Endometrial microvascular endothelial cells (primary cell): ENCODE measurements around the gene LYVE1. TPM values are rescaled to one million over a fixed set of nuclear protein-coding genes. Genes with fewer than 3 reads are reported as not detected.

ENCODE experiments used
- in situ Hi-C: cut with HindIII; loops from 2 replicates; pipeline ENCODE4 v1.10.0; 2017; ENCODE audit warnings: low sequenced_read_pairs, low pct_unique_long_range_greater_than_20kb; ENCODE audit errors: inconsistent ontology term
- total RNA-seq: library from RNA; depleted of rRNA; stranded (reverse); fragments of >200 nt; gene quantifications from one replicate; pipeline ENCODE4 v1.2.3, GENCODE V29; 2015; ENCODE audit errors: inconsistent ontology term

Gene LYVE1
- total RNA-seq, 1 donor from 2014 or later: 20.1 TPM

DNA sequence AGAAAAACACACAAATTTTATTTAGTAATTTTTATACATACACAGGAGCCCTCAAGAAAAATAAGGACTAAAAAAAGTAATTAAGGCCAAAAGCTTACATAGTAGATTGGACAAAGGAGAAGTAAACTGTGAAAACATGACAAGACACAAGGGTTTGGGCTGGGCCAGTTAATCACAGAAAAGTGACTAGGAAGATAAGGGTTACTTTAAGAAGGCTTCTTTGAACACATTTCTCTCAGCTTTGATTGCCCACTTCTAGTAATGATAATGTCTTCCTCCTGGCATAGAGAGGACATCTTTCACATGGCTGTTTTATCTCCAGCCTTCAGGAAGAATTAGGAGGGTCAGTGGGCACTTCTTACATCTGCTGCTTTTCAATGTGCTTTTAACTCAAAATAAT is 30.9 kb downstream of the LYVE1 start:
- in situ Hi-C loops: no loop called here

- in situ Hi-C loops: no loop called here
These were observed 34.1 kb downstream of the LYVE1 start for GRCh38 chr11:10534316-10534715.

GRCh38 chr11:10533323-10533722 is 35.1 kb downstream of the LYVE1 start:
- in situ Hi-C loops: no loop called here

- in situ Hi-C loops: no loop called here
These were observed 35.9 kb downstream of the LYVE1 start for GRCh38 chr11:10532526-10532925.

- in situ Hi-C loops: no loop called here
These were observed 39.2 kb downstream of the LYVE1 start for GRCh38 chr11:10529279-10529678.

GRCh38 chr11:10528121-10528520 is 40.3 kb downstream of the LYVE1 start:
- in situ Hi-C loops: no loop called here

DNA sequence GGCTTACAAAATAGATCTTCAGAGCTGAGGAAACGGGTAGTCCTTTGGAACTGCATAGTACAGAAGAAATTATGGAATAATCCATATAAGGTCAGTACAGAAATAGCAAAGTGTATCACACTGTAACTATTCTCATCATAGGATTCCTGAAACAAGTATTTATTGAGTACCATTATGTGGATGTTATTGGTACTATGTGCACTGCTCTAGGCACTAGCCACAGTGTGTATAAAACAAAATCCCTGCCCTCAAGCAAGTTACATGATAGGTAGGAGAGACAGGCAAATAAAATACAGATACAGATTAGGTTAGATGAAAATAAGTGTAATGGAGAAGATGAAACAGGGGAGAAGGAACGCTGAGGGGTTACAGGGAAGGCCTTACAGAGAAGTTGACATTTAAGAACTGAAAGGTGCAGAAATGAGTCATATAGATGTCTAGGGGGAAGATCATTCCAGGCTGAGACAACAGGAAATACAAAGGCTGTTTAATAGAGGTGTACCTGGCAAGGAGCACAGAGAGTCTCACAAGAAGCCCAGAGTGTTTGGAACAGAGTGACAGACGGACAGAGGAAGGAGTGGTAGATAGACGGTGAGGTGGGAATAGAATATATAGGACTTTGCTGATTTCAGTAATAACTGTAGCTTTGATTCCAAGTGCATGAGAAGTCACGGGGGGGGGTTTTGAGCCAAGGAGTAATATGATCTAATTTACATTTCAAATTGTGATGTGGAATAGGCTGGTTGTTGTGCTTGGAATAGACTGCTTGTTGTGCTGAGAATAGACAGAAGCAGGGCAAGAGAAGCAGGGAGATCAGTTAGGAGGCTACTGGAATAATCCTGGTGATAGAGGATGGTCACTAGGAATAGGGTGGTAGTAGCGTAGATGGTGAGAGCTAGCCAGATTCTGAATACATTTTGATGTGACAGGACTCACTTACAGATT is 41.2 kb downstream of the LYVE1 start:
- in situ Hi-C loops: no loop called here

GRCh38 chr11:10524471-10524870 is 44.0 kb downstream of the LYVE1 start:
- in situ Hi-C loops: no loop called here

DNA sequence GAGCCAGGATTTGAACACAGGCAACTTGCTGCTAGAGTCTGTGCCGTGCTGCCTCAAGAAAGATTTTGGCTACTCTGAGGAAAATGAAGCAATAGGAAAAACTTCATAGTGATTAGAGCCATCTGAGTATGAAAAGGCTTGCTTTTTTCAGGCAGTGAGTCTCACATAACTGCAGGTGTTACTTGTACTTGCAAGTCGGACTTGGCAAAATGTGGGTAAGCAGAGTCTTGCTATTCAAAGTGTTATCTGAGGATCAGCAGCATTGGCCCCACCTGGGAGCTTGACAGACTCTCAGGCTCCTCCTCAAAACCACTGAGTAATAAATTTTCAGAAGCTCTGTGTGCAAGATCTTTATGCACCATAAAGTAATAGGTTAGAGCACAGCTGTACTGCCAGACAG is 45.5 kb downstream of the LYVE1 start:
- in situ Hi-C loops: no loop called here

- in situ Hi-C loops: no loop called here
These were observed 46.2 kb downstream of the LYVE1 start for GRCh38 chr11:10522276-10522675.

DNA sequence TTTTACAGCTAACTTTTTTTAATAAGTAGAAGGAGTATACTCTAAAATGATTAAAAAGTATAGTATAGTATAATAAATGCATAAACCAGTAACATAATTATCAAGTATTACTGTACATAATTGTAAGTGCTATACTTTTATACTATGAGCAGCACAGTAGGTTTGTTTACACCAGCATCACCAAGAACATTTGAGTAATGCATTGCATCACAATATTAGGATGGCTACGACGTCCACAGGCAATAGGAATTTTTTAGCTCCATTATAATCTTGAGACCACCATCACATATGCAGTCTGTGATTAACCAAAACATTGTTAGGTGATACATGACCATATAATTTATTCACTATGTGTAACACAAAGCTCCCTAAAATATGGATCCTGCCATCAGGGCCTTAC is 47.9 kb downstream of the LYVE1 start:
- in situ Hi-C loops: no loop called here

DNA sequence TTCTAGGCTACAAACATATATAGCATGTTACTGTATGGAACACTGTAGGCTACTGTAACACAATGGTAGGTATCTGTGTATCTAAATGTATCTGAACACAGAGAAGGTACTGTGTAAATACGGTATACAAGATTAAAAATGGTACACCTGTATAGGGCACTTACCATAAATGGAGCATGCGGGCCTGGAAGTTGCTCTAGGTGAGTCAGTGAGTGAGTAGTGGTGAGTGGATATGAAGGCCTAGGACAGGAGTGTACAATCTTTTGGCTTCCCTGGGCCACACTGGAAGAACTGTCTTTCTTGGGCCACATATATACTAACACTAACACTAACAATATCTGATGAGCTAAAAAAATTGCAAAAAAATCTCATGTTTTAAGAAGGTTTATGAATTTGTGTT is 48.8 kb downstream of the LYVE1 start:
- in situ Hi-C loops: no loop called here

GRCh38 chr11:10518891-10519290 is 49.6 kb downstream of the LYVE1 start:
- in situ Hi-C loops: no loop called here

DNA sequence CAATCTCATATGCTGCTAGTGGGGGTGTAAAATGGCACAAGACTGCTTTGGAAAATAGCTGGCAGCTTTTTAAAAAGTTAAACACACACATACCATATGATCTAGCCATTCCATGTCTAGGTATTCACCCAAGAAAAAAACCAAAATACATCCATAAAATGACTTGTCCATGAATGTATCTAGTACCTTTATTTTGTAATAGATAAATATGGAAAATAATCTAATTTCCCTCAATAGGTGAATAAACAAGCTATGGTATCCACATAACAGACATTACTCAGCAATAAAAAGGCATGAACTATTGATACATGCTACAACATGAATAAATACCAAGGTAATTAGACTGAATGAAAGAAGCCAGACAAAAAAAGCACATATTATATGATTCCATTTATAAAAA is 50.3 kb downstream of the LYVE1 start:
- in situ Hi-C loops: no loop called here

GRCh38 chr11:10515418-10515817 is 53.0 kb downstream of the LYVE1 start:
- in situ Hi-C loops: no loop called here

GRCh38 chr11:10514709-10515108 is 53.8 kb downstream of the LYVE1 start:
- in situ Hi-C loops: no loop called here

GRCh38 chr11:10514202-10514601 is 54.3 kb downstream of the LYVE1 start:
- in situ Hi-C loops: no loop called here

DNA sequence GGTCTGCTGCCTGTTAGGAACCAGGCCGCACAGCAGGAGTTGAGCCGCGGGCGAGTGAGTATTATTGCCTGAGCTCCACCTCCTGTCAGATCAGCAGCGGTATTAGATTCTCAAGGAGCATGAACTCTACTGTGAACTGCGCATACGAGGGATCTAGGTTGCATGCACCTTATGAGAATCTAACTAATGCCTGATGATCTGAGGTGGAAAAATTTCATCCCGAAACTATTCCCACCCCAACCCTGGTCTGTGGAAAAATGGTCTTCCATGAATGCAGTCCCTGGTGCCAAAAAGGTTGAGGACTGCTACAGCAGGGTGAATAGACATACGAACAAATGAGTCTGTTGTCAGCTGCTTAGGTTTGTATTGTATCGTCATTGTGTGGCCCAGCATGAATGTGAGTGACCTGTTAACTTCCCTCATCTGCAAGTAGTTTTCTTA is 57.3 kb downstream of the LYVE1 start:
- in situ Hi-C loops: no loop called here
